Neuronal stem cell (in vitro differentiated cells): ENCODE data around the gene CCDC190.
A peak's percentile ranks its signal among the peaks of the same experiment; 100 is the strongest.

Experiments used
- DNase-seq: peaks from one replicate; pipeline ENCODE4 v3.0.0-alpha.2; 2013; ENCODE audit warnings: low spot score
- H2AFZ ChIP-seq: one replicate; pipeline ENCODE4 v1.6.1; 2013; ENCODE audit warnings: mild to moderate bottlenecking, low read length, inconsistent platforms
- H2AK5ac ChIP-seq: 2 replicates; pipeline ENCODE4 v1.6.1; 2013; ENCODE audit warnings: low read depth, mild to moderate bottlenecking, inconsistent platforms, low read length, moderate library complexity, mixed read lengths
- H2BK120ac ChIP-seq: 2 replicates; pipeline ENCODE4 v1.6.1; 2013; ENCODE audit warnings: low read depth, mild to moderate bottlenecking, inconsistent platforms, low read length, moderate library complexity, mixed read lengths
- H2BK12ac ChIP-seq: one replicate; pipeline ENCODE4 v1.6.1; 2013; ENCODE audit warnings: low read length, inconsistent platforms
- H2BK15ac ChIP-seq: 2 replicates; pipeline ENCODE4 v1.6.1; 2013; ENCODE audit warnings: mild to moderate bottlenecking, low read length, inconsistent platforms, mixed read lengths
- H2BK5ac ChIP-seq: one replicate; pipeline ENCODE4 v1.6.1; 2013; ENCODE audit warnings: inconsistent platforms, mild to moderate bottlenecking, low read length, moderate library complexity
- H3K14ac ChIP-seq: one replicate; pipeline ENCODE4 v1.6.1; 2013; ENCODE audit warnings: low read length, inconsistent platforms
- H3K18ac ChIP-seq: 2 replicates; pipeline ENCODE4 v1.6.1; 2013; ENCODE audit warnings: low read length, inconsistent platforms
- H3K23ac ChIP-seq: 2 replicates; pipeline ENCODE4 v1.6.1; 2013; ENCODE audit warnings: low read depth, mild to moderate bottlenecking, mixed read lengths, low read length, inconsistent platforms; ENCODE audit not compliant: poor library complexity
- H3K27ac ChIP-seq: replicated peaks from 3 replicates; pipeline ENCODE4 v1.5.1; 2013; ENCODE audit warnings: low read length, inconsistent platforms
- H3K27me3 ChIP-seq, 3 experiments: 2 replicates each; pipeline ENCODE4 v1.6.1; 2013; ENCODE audit warnings: low read length in 3 of 3, mild to moderate bottlenecking in 2 of 3, inconsistent platforms in 1 of 3, low read depth in 1 of 3, mixed read lengths in 1 of 3, moderate library complexity in 1 of 3; ENCODE audit not compliant: control insufficient read depth in 3 of 3, insufficient read depth in 3 of 3
- H3K36me3 ChIP-seq, 2 donors: replicated peaks in 1 of 2; 2 replicates each; pipeline ENCODE4 v1.6.1; 2013; ENCODE audit warnings: low read length in 2 of 2; ENCODE audit not compliant: control insufficient read depth in 2 of 2, insufficient read depth in 2 of 2
- H3K4ac ChIP-seq: 2 replicates; pipeline ENCODE4 v1.6.1; 2013; ENCODE audit warnings: inconsistent platforms, mild to moderate bottlenecking, low read length, moderate library complexity
- H3K4me1 ChIP-seq, 2 donors: 1 replicate in 1 of 2; 2 replicates in 1 of 2; pipeline ENCODE4 v1.6.1; 2013; ENCODE audit warnings: low read length in 2 of 2, low read depth in 1 of 2; ENCODE audit not compliant: control insufficient read depth in 2 of 2, insufficient read depth in 1 of 2
- H3K4me2 ChIP-seq: one replicate; pipeline ENCODE4 v1.6.1; 2013; ENCODE audit warnings: mild to moderate bottlenecking, low read length, inconsistent platforms; ENCODE audit not compliant: insufficient read depth, poor library complexity, severe bottlenecking
- H3K4me3 ChIP-seq, 2 donors: 2 replicates each; pipeline ENCODE4 v1.5.1; 2013; ENCODE audit warnings: low read length in 2 of 2, mild to moderate bottlenecking in 2 of 2, inconsistent platforms in 1 of 2, moderate library complexity in 1 of 2
- H3K79me1 ChIP-seq: one replicate; pipeline ENCODE4 v1.6.1; 2013; ENCODE audit warnings: low read depth, mild to moderate bottlenecking, inconsistent platforms, low read length, moderate library complexity
- H3K9ac ChIP-seq: one replicate; pipeline ENCODE4 v1.6.1; 2013; ENCODE audit warnings: mild to moderate bottlenecking, low read depth, low read length, inconsistent platforms; ENCODE audit not compliant: poor library complexity
- H3K9me3 ChIP-seq, 2 donors: replicated peaks in 1 of 2; 2 replicates each; pipeline versions ENCODE3 to v1.6.1; 2013; ENCODE audit warnings: low read length in 2 of 2, mild to moderate bottlenecking in 2 of 2, inconsistent platforms in 1 of 2, low read depth in 1 of 2, mixed read lengths in 1 of 2, moderate library complexity in 1 of 2; ENCODE audit not compliant: control insufficient read depth in 2 of 2, insufficient read depth in 1 of 2
- H4K8ac ChIP-seq: one replicate; pipeline ENCODE4 v1.6.1; 2013; ENCODE audit warnings: low read depth, mild to moderate bottlenecking, inconsistent platforms, low read length, moderate library complexity
- H4K91ac ChIP-seq: one replicate; pipeline ENCODE4 v1.6.1; 2013; ENCODE audit warnings: low read length, low read depth, mild to moderate bottlenecking, inconsistent platforms; ENCODE audit not compliant: poor library complexity
- WGBS, 2 donors: extraction: QIAGEN DNeasy Blood & Tissue Kit; methylation state at CpG; one replicate each; pipeline ENCODE4 v1.1.7; 2013; ENCODE audit warnings: missing lambda C conversion rate in 2 of 2, mixed read lengths in 1 of 2; ENCODE audit not compliant: insufficient read length in 2 of 2, insufficient replicate concordance in 1 of 2; ENCODE audit errors: extremely low coverage in 2 of 2; 5-methylcytosine and 5-hydroxymethylcytosine counted together

The CCDC190 gene

DNA sequence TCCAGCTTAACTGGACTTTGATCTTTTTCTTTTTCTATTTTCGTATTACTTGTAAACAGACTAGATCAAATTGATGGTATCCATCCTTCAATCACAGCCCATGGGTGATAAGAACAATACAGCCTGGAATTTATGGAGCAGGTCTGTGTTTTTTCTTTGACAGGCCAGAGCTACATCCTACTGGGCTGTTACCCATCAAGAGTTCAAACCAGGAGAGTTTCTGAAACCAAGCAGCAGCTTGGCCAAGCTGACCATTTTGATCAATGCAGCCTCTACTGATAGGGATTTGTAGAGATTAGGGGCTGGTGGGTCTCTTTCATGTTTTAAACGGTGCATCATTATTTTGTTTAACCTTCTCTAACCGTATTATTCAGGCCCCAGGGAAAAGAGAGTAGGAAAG is 24.3 kb upstream of the CCDC190 start:
- Histone ChIP-seq H2AFZ (no peak overlapping the region), H2BK15ac (no peak overlapping the region), H3K4me1 (peaks cover 0 to 7% of the 10 kb centered on the region in 2 donors), H3K4ac (no peak overlapping the region), H3K18ac (no peak overlapping the region), H3K9me3 (no peaks in the 10 kb centered on the region), H4K91ac (no peak overlapping the region), H2BK120ac (no peak overlapping the region), H2BK5ac (no peak overlapping the region), H3K36me3 (no peaks in the 10 kb centered on the region), H3K14ac (no peak overlapping the region), H3K4me2 (no peak overlapping the region), H4K8ac (no peak overlapping the region), H3K9ac (no peak overlapping the region), H3K4me3 (no peak overlapping the region), H3K23ac (no peak overlapping the region), H3K27ac (no peak overlapping the region), H3K79me1 (no peaks in the 10 kb centered on the region), H2BK12ac (no peak overlapping the region), H2AK5ac (no peak overlapping the region), H3K27me3 (peaks cover 0 to 4% (median 0%) of the 10 kb centered on the region in 3 experiments)
- DNase-seq = no peak
- no CpG with 5 or more reads among the region's 3 CpGs for WGBS, 2 donors

- Histone ChIP-seq H2BK120ac (no peak overlapping the region), H2AK5ac (no peak overlapping the region), H3K36me3 (no peaks in the 10 kb centered on the region), H2BK15ac (no peak overlapping the region), H2AFZ (no peak overlapping the region), H3K4me3 (no peak overlapping the region), H3K14ac (no peak overlapping the region), H4K8ac (no peak overlapping the region), H3K4me2 (no peak overlapping the region), H3K18ac (no peak overlapping the region), H3K79me1 (no peaks in the 10 kb centered on the region), H3K9me3 (no peaks in the 10 kb centered on the region), H2BK12ac (no peak overlapping the region), H2BK5ac (no peak overlapping the region), H3K27ac (no peak overlapping the region), H3K9ac (no peak overlapping the region), H4K91ac (no peak overlapping the region), H3K23ac (no peak overlapping the region), H3K4me1 (peaks cover 0 to 7% of the 10 kb centered on the region in 2 donors), H3K4ac (no peak overlapping the region), H3K27me3 (peaks cover 0 to 4% (median 0%) of the 10 kb centered on the region in 3 experiments)
- DNase-seq = no peak
- WGBS, 2 donors = no CpG with 5 or more reads among the region's 1 CpG
These were observed 23.9 kb upstream of the CCDC190 start for GRCh38 chr1:162884831-162885230.

DNA sequence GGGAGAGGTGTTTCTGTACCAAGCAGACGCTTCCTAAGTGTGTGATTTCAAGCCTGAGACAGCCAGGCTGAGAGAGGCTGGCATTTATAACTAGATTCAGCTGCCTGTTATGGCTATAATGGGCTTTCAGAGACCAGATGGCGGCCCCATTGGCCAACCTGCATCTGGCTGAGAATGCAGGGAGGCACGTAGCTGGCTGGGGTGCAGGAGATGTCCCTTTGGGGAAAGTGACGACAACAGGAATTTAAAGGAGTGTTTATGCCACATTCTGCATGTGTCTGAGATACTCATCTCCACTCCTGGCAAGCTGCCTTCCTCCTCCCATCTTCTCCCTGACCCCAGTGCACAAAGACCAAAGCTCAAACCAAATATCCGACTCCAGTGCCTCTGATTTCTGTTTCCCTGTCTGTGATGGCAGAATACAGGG is 21.3 kb upstream of the CCDC190 start:
- Histone ChIP-seq H2BK5ac (no peak overlapping the region), H3K9me3 (no peaks in the 10 kb centered on the region), H3K27me3 (peaks cover 0 to 4% (median 0%) of the 10 kb centered on the region in 3 experiments), H4K8ac (no peak overlapping the region), H2AFZ (no peak overlapping the region), H3K4me3 (no peak overlapping the region), H4K91ac (no peak overlapping the region), H2AK5ac (no peak overlapping the region), H3K9ac (no peak overlapping the region), H3K4me1 (no peaks in the 10 kb centered on the region), H3K23ac (no peak overlapping the region), H3K4me2 (no peak overlapping the region), H3K18ac (no peak overlapping the region), H3K79me1 (no peaks in the 10 kb centered on the region), H3K27ac (no peak overlapping the region), H2BK120ac (no peak overlapping the region), H2BK15ac (no peak overlapping the region), H2BK12ac (no peak overlapping the region), H3K4ac (no peak overlapping the region), H3K14ac (no peak overlapping the region), H3K36me3 (no peaks in the 10 kb centered on the region)
- WGBS, 2 donors = no CpG with 5 or more reads among the region's 5 CpGs
- DNase-seq = no peak

DNA sequence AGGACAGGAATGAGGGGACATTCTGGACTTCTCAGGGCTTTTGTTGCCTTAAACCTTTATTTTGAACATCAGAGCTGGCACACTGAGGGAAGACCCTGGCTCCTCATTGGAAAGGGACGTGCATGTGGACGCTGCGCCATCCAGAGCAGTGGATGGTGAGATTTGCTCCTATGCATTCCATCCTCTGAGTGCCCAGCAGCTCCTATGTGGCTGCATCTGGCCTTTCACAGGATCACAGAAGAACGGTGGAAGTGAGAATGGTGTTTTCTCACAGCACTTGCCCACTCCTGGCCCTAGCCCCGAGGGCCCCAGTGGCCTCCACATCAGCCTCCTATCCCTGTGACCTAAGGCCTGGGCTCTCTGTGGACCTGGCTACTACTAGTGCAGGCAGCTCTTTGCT is 20.6 kb upstream of the CCDC190 start:
- Histone ChIP-seq H2BK15ac (no peak overlapping the region), H3K9me3 (no peaks in the 10 kb centered on the region), H3K79me1 (no peaks in the 10 kb centered on the region), H2AFZ (no peak overlapping the region), H2BK12ac (no peak overlapping the region), H3K4me3 (peak overlapping the region in 1 of 2 donors; percentile 9), H3K4me2 (no peak overlapping the region), H3K27ac (no peak overlapping the region), H2BK5ac (no peak overlapping the region), H3K36me3 (no peaks in the 10 kb centered on the region), H3K4ac (no peak overlapping the region), H4K8ac (no peak overlapping the region), H3K9ac (no peak overlapping the region), H4K91ac (no peak overlapping the region), H3K27me3 (peaks cover 0 to 4% (median 0%) of the 10 kb centered on the region in 3 experiments), H3K18ac (no peak overlapping the region), H3K4me1 (no peaks in the 10 kb centered on the region), H2AK5ac (no peak overlapping the region), H3K23ac (no peak overlapping the region), H2BK120ac (no peak overlapping the region), H3K14ac (no peak overlapping the region)
- DNase-seq = no peak
- no CpG with 5 or more reads among the region's 5 CpGs for WGBS, 2 donors
